Kidney epithelial cell (primary cell): ENCODE results near the gene GPHA2. TPM values are rescaled to one million over a fixed set of nuclear protein-coding genes. Genes with fewer than 3 reads are reported as not detected.

Source experiments
- DNase-seq: peaks from one replicate; pipeline ENCODE4 v3.0.0-alpha.2; 2010; ENCODE audit warnings: low read depth
- H3K27me3 ChIP-seq: 2 replicates; pipeline ENCODE4 v1.6.0; 2011; ENCODE audit warnings: low read length; ENCODE audit not compliant: control insufficient read depth, insufficient read depth
- H3K36me3 ChIP-seq: 2 replicates; pipeline ENCODE4 v1.5.1; 2011; ENCODE audit warnings: low read length; ENCODE audit not compliant: control insufficient read depth, insufficient read depth
- H3K4me3 ChIP-seq: 2 replicates; pipeline ENCODE4 v1.5.1; 2011; ENCODE audit warnings: low read depth, mild to moderate bottlenecking, control low read depth, low read length
- CTCF ChIP-seq: IDR thresholded peaks from 2 replicates; pipeline ENCODE4 v1.5.1; 2011; ENCODE audit warnings: mild to moderate bottlenecking, moderate library complexity, low read length, control low read depth, inconsistent platforms; ENCODE audit not compliant: insufficient read depth, poor library complexity, severe bottlenecking
- total RNA-seq: library from RNA; depleted of rRNA; stranded (reverse); fragments of >200 nt; gene quantifications from 2 replicates; pipeline ENCODE4 v1.2.3, GENCODE V29; 2015

GPHA2 gene
- total RNA-seq, 1 donor from 2014 or later, result not detected

GRCh38 chr11:64951529-64951928 is 15.8 kb upstream of the GPHA2 start:
- Histone ChIP-seq H3K4me3 (no peak overlapping the region), H3K36me3 (no peaks in the 10 kb centered on the region), H3K27me3 (no peaks in the 10 kb centered on the region)
- TF ChIP-seq CTCF, result no peak
- no peak for DNase-seq

DNA sequence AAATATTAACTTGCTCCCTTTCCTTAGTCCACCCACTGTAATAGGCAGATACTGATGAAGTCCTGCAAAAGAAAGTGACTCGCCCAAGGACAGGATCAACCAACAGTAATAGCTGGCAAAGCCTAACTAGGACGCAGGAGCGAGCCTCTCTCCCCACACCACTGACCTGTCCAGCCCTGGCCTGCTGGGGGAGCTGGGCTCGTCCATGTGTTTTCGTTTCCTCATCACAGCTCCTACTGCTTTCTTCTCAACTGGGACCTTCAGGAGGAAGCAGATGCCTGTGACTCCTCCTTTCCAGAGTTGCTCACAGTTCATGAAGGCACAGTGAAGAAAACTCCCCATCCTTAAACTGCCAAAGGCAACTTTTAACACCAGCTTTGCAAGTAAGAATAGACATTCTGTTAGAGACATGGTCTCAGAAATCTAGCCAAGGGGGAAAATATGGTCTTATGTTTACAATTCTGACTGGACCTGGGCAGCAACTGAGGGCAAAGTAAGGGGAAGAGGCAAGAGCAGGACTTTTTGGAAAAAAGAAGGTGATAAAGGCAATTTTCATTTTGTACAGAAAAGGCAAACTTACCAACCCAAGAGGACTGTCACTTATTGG is 11.6 kb upstream of the GPHA2 start:
- no peak for DNase-seq
- TF ChIP-seq CTCF, result no peak

GRCh38 chr11:64936539-64936938 is 846 bp upstream of the GPHA2 start:
- H3K27me3 ChIP-seq, result no peaks in the 10 kb centered on the region
- DNase-seq, result no peak
- H3K4me3 ChIP-seq, result no peak overlapping the region
- no peak for TF ChIP-seq CTCF
- H3K36me3 ChIP-seq, result no peaks in the 10 kb centered on the region

More for the DNA sequence above, 11.6 kb upstream of the GPHA2 start:
- H3K27me3 ChIP-seq, result no peaks in the 10 kb centered on the region
- H3K36me3 ChIP-seq, result no peaks in the 10 kb centered on the region
- H3K4me3 ChIP-seq, result no peak overlapping the region

DNA sequence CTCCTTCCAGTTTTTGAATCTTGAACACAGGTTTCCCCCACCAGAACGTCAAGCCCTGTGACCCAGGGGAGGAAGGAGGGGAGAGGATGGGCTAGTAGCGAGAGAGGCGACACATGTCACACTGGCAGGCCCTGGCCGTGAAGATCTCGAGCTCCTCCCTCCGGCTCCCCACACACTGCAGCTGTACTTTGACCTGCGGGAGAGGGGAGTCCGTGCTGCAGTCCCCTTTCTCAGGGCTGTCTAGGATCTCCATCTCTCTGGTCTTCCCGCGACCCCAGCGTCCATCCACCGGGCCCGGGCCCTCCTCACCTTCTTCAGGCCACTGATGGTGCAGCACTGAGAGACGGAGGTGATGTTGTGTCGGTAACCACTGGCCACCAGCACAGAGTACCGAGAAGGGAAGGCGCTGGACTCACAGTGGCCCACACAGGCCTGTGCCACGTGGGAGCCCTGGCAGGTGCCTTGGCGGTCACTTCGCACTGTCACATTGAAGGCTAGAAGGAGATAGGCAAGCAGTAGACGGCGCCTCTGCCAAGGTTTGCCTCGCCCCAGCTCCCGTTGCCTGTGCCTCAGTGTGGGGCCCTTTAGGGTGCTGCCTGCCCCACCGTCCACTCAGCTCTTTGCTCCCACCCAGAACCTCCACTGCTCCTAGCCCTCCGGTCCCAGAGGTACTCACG is 873 bp downstream of the GPHA2 start:
- Histone ChIP-seq H3K27me3 (no peaks in the 10 kb centered on the region), H3K36me3 (peaks cover 1% of the 10 kb centered on the region), H3K4me3 (no peak overlapping the region)
- TF ChIP-seq CTCF, result no peak
- no peak for DNase-seq

DNA sequence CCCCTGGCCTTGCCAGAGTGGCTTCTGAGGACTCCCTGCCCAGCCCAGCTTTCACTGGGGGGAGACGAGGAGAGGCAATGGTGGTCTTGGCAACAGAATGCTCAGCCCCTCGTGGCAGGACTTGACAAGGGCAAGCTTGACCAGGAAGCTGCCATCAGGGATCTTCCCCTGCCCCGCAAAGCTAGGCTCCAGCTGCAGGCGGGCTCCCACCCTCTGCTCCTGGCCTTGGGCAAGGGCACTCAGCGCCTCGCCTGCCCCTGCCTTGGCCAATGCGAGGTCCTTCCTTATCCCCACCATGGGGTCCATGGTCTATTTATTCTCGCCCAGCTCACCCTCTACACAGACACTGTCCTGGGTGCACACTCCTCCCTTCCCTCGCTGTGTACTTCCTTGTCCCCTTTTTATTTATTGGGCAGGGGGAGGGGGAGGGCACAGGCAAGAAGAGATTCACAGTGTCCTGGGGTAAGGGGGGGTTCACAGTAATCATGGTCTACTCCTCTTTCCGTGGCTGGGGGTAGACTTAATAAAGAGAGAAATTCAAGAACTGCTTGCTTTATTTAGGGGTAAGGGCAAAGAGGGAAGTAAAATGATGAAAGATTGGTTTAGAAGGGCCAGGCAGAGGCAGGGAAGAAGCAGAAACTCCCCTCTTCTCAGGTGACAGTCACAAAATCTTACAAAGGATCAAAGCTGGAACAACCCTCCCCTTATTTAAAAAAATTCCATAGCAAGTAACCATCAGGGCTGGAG is 1.6 kb downstream of the GPHA2 start:
- no peak for DNase-seq
- Histone ChIP-seq H3K27me3 (no peaks in the 10 kb centered on the region), H3K4me3 (no peak overlapping the region), H3K36me3 (peaks cover 1% of the 10 kb centered on the region)
- TF ChIP-seq CTCF, result no peak
